GM23338 (cell line): ENCODE measurements around the gene DNAH9. TPM values are rescaled to one million over a fixed set of nuclear protein-coding genes. Genes with fewer than 3 reads are reported as not detected.

Experiments used
- CREB1 ChIP-seq: fragments of 250-450 bp; sonication (Bioruptor Pico); IDR thresholded peaks from 2 replicates; pipeline ENCODE4 v1.5.0; 2020; ENCODE audit warnings: low read depth, mild to moderate bottlenecking, moderate library complexity
- EZH2 ChIP-seq: fragments of 200-600 bp; sonication (generic); IDR thresholded peaks from one replicate; pipeline ENCODE4 v1.8.0; 2017; ENCODE audit warnings: antibody characterized with exemption, mild to moderate bottlenecking, low read depth; ENCODE audit not compliant: unreplicated experiment
- EZH2phosphoT487 ChIP-seq: fragments of 200-600 bp; sonication (generic); IDR thresholded peaks from one replicate; pipeline ENCODE4 v1.8.1; 2018; ENCODE audit warnings: antibody characterized with exemption; ENCODE audit not compliant: unreplicated experiment
- NANOG ChIP-seq: IDR thresholded peaks from 2 replicates; pipeline ENCODE4 v1.6.1; 2016; ENCODE audit warnings: antibody characterized with exemption, borderline replicate concordance
- ZNF331 ChIP-seq: fragments of 250-450 bp; sonication (Bioruptor Pico); IDR thresholded peaks from 2 replicates; pipeline ENCODE4 v1.5.0; 2020; ENCODE audit warnings: low read depth, mild to moderate bottlenecking, moderate library complexity
- polyA plus RNA-seq: library from polyadenylated mRNA; unstranded; fragments of >200 nt; fragmentation: Nextera tagmentation; extraction: Ambion mirVana; gene quantifications from 2 replicates; pipeline ENCODE4 v1.2.1, GENCODE V29; 2016
- total RNA-seq: library from RNA; depleted of rRNA; stranded (reverse); fragments of >200 nt; shearing (Covaris generic); gene quantifications from 2 replicates; pipeline ENCODE4 v1.2.3, GENCODE V29; 2014
- TF ChIP-seq, protein P1 (sequence below): fragments of 250-450 bp; sonication (Bioruptor Pico); IDR thresholded peaks from 2 replicates; pipeline ENCODE4 v1.5.0; 2020; ENCODE audit warnings: mild to moderate bottlenecking, moderate library complexity
- TF ChIP-seq, protein P2 (sequence below): IDR thresholded peaks from one replicate; pipeline ENCODE4 v1.6.1; 2018; ENCODE audit warnings: antibody characterized with exemption; ENCODE audit not compliant: unreplicated experiment

The DNAH9 gene
- total and polyA plus RNA-seq, 2 experiments from 2014 or later = not detected

DNA sequence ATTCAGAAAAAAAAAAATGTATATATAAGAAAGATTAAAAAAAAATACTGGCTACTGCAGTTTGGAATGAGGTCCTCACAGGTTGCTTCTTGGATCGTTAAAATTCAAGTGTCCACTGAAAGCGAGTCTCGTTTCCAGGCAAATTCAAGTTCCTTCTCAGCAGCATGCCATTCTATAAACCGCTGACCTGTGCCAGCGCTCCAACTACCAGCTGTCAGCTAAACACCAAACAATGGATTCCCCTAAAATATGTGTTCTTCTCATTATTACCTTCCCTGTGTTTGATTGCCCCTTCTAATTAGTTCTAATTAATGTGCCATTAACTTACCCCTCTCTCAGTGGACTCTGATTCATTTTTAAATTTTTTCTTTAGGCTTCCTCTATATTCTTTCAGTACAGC lies 92.4 kb downstream of the DNAH9 start (continued):
- TF ChIP-seq, protein P1, sequence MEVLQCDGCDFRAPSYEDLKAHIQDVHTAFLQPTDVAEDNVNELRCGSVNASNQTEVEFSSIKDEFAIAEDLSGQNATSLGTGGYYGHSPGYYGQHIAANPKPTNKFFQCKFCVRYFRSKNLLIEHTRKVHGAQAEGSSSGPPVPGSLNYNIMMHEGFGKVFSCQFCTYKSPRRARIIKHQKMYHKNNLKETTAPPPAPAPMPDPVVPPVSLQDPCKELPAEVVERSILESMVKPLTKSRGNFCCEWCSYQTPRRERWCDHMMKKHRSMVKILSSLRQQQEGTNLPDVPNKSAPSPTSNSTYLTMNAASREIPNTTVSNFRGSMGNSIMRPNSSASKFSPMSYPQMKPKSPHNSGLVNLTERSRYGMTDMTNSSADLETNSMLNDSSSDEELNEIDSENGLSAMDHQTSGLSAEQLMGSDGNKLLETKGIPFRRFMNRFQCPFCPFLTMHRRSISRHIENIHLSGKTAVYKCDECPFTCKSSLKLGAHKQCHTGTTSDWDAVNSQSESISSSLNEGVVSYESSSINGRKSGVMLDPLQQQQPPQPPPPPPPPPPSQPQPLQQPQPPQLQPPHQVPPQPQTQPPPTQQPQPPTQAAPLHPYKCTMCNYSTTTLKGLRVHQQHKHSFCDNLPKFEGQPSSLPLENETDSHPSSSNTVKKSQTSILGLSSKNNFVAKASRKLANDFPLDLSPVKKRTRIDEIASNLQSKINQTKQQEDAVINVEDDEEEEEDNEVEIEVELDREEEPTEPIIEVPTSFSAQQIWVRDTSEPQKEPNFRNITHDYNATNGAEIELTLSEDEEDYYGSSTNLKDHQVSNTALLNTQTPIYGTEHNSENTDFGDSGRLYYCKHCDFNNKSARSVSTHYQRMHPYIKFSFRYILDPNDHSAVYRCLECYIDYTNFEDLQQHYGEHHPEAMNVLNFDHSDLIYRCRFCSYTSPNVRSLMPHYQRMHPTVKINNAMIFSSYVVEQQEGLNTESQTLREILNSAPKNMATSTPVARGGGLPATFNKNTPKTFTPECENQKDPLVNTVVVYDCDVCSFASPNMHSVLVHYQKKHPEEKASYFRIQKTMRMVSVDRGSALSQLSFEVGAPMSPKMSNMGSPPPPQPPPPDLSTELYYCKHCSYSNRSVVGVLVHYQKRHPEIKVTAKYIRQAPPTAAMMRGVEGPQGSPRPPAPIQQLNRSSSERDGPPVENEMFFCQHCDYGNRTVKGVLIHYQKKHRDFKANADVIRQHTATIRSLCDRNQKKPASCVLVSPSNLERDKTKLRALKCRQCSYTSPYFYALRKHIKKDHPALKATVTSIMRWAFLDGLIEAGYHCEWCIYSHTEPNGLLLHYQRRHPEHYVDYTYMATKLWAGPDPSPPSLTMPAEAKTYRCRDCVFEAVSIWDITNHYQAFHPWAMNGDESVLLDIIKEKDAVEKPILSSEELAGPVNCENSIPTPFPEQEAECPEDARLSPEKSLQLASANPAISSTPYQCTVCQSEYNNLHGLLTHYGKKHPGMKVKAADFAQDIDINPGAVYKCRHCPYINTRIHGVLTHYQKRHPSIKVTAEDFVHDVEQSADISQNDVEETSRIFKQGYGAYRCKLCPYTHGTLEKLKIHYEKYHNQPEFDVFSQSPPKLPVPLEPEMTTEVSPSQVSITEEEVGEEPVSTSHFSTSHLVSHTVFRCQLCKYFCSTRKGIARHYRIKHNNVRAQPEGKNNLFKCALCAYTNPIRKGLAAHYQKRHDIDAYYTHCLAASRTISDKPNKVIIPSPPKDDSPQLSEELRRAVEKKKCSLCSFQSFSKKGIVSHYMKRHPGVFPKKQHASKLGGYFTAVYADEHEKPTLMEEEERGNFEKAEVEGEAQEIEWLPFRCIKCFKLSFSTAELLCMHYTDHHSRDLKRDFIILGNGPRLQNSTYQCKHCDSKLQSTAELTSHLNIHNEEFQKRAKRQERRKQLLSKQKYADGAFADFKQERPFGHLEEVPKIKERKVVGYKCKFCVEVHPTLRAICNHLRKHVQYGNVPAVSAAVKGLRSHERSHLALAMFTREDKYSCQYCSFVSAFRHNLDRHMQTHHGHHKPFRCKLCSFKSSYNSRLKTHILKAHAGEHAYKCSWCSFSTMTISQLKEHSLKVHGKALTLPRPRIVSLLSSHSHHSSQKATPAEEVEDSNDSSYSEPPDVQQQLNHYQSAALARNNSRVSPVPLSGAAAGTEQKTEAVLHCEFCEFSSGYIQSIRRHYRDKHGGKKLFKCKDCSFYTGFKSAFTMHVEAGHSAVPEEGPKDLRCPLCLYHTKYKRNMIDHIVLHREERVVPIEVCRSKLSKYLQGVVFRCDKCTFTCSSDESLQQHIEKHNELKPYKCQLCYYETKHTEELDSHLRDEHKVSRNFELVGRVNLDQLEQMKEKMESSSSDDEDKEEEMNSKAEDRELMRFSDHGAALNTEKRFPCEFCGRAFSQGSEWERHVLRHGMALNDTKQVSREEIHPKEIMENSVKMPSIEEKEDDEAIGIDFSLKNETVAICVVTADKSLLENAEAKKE = no peak
- TF ChIP-seq CREB1 (CRISPR knock-in tag) (no peak), NANOG (no peak), ZNF331 (CRISPR knock-in tag) (no peak), EZH2phosphoT487 (no peak), EZH2 (no peak)
- TF ChIP-seq, protein P2, sequence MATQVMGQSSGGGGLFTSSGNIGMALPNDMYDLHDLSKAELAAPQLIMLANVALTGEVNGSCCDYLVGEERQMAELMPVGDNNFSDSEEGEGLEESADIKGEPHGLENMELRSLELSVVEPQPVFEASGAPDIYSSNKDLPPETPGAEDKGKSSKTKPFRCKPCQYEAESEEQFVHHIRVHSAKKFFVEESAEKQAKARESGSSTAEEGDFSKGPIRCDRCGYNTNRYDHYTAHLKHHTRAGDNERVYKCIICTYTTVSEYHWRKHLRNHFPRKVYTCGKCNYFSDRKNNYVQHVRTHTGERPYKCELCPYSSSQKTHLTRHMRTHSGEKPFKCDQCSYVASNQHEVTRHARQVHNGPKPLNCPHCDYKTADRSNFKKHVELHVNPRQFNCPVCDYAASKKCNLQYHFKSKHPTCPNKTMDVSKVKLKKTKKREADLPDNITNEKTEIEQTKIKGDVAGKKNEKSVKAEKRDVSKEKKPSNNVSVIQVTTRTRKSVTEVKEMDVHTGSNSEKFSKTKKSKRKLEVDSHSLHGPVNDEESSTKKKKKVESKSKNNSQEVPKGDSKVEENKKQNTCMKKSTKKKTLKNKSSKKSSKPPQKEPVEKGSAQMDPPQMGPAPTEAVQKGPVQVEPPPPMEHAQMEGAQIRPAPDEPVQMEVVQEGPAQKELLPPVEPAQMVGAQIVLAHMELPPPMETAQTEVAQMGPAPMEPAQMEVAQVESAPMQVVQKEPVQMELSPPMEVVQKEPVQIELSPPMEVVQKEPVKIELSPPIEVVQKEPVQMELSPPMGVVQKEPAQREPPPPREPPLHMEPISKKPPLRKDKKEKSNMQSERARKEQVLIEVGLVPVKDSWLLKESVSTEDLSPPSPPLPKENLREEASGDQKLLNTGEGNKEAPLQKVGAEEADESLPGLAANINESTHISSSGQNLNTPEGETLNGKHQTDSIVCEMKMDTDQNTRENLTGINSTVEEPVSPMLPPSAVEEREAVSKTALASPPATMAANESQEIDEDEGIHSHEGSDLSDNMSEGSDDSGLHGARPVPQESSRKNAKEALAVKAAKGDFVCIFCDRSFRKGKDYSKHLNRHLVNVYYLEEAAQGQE = no peak
